ENCODE measurements around the gene EDARADD.

GRCh38 chr1:236455243-236455642, 61.2 kb downstream of the EDARADD start:
- TF ChIP-seq CTCF (IDR thresholded peaks at IDR 0.05) = no peak
- TF ChIP-seq POLR2A (IDR thresholded peaks at IDR 0.05) = no peak
